ENCODE data around the gene TNK2.
"Not testable (repeated sequence)": the region's sequence is repeated elsewhere in the genome, so short reads cannot be mapped to it uniquely, and the experiment has no call there.

TNK2 gene

DNA sequence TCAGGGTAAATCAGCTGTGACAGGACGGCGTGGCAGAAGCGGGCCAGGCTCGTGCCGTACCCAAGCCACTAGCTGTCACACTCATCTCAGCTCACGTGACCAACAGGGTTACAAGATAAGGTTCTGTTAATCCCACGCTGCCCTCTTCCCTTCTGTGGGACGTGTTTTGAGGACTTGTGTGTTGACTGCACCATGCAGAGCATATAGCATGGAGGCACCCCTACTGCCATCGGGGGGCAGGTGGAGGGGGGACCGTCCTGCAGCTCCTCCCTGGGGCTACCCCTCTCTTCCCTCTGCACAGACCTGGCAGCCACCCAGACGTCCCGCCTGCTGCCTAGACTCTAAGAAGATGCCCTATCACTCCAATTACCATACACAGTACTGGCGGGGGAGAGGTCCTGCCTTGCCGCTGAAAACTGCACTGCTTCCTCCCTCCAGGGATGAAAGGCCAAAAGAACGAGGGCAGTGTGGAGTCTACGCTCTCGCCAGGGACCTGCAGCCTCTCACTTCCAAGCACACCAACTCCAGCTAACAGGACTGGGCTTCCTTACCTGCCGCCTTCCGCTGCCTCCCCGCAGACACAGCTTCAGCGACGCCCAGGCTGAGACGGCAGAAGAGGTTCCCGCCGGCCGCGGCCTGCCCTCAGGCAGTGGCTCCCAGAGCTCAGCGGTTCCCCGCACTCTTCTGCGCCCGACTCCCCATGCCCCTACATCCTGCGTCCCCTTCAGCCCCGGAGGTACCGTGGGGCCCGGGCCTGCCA lies at the start of gene TNK2:
Gene TNK2 (minus strand): TSS at position 618 of the 760 bp plus-strand sequence. CDS start 19,963 bp downstream, outside the sequence.
- DNase-seq: peak; percentile 44

- no peak for DNase-seq
Observed at GRCh38 chr3:195956577-195956976, 48.2 kb upstream of the TNK2 start.

DNA sequence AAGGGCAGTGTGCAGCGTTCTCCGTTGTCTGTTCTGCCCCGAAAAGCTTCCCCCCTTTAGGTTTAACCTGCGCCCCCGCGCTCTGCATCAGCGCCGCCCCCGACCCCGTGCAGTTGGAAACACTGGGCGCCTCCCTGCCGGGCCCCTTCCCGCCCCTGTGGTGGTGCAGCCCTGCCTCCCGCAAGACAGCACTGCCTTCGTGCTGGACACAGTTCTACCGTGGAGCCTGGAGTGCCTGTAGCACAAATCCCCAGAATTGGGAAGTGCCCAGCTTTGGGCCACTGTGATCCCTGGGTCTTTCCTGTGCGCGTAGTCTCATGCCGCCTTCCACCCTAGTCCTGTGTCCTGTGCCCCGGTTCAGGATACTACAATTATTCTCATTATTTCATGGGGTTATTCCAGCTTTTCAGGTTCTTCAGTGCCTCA lies 47.1 kb upstream of the TNK2 start:
- DNase-seq: not testable (repeated sequence)

GRCh38 chr3:195954752-195955119 lies 46.4 kb upstream of the TNK2 start:
- DNase-seq: not testable (repeated sequence)

- DNase-seq: not testable (repeated sequence)
Observed at GRCh38 chr3:195954052-195954751, 45.9 kb upstream of the TNK2 start.

GRCh38 chr3:195952590-195952989 lies 44.2 kb upstream of the TNK2 start:
- not testable (repeated sequence) for DNase-seq

DNA sequence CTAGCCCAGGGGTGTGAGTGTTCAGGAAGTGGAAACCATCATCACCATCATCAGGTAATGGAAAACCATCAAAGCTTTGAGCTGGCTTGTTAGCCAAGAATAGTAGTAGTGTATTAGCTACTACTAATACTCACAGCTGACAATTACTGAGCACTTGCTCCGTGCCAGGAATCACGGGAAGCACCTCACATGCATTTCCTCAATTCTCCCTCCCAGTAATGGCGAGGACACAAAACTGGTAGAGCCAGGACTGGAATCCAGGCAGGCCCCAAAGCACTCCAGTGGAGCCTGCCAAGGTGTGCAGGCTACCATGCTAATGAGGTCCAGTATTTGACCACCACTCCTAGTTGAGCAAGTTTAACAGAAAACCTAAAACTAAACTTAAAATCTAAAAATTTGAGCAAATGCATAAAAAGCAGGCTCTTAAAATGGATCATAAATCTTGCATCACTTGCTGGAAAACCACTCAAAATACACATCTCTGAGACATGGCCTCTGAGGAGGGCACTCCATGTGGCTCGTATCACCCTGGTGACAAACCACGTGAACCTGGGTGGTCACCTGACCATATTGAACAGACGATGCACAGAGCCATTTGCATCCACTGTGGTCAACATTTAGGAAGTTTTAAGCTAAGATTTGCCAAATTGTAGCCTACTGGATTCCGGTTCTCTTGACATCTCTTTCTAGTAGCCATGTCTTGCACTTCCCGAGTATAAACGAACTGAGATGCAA lies 43.3 kb upstream of the TNK2 start:
- not testable (repeated sequence) for DNase-seq

DNA sequence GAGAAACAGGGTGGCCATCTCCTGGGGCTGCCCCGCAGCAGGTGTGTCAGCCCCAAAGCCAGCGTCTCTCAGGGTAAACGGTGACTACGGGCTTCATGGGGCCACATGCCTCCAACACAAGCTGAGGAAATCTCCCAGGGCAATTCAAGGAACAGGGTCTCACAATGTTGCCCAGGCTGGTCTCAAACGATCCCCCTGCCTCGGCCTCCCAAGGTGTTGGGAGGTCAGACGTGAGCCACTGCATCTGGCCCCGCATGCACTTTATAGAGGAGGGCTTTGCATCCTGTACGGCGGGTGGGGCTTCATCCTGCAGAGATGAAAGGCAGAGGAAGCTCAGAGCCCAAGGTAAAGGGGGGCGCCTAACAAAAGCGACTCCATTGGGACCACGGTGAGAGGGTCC lies 42.4 kb upstream of the TNK2 start:
- DNase-seq: not testable (repeated sequence)

DNA sequence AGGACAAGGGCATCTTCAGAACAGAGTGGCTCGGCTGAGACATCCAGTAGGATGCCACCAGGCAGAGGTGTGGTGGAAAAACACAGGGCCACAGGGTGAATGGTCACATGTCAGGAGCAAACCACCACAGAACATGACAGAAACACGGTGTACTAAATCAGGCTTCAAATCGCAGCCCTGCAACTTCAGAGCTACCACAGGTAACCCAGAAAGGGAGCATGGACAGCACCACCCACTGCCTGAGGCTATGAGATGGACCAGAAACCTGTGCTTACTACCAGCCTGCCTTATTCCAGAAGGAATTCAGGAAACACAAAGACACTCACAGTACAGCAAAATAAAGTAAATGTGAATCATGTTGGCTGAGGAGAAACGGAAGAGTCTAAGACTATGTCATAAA lies 41.8 kb upstream of the TNK2 start:
- not testable (repeated sequence) for DNase-seq

- DNase-seq: not testable (repeated sequence)
Observed at GRCh38 chr3:195946910-195947699, 38.8 kb upstream of the TNK2 start.

DNA sequence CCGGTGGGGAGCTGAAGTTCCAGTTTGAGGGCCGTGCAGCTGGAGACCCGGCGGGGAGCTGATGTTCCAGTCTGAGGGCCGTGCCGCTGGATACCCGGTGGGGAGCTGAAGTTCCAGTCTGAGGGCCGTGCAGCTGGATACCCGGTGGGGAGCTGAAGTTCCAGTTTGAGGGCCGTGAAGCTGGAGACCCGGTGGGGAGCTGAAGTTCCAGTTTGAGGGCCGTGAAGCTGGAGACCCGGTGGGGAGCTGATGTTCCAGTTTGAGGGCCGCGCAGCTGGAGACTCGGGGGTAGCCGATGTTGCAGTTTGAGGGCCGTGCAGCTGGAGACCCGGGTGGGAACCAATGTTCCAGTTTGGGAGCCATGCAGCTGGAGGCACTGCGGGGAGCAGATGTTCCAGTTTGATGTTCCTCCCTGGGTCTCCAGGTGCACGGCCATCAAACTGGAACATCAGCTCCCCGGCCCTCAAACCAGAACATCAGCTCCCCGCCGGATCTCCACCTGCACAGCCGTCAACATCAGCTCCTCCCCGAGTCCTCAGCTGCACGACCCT lies 33.0 kb upstream of the TNK2 start:
- DNase-seq: not testable (repeated sequence)

- not testable (repeated sequence) for DNase-seq
Observed at GRCh38 chr3:195940806-195941205, 32.5 kb upstream of the TNK2 start.

- not testable (repeated sequence) for DNase-seq
Observed at GRCh38 chr3:195939526-195940470, 31.4 kb upstream of the TNK2 start.

DNA sequence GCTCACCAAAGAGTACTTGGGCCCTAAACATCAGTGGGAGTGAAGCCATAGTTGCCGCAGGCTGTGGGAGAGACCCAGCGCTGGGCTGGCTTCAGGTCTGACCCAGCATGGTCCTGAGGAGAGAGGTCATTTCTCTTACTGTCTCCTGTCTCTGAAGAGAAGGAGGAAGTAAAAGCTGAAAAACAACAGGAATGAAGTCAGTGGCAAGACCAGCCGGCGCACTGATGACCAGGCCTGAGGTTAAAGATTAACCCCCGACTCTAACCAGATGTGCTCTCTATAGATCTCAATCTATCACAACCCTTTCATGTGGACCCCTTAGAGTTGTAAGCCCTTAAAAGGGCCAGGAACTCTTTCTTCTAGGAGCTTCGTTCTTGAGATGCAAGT lies 24.7 kb upstream of the TNK2 start:
- not testable (repeated sequence) for DNase-seq

DNA sequence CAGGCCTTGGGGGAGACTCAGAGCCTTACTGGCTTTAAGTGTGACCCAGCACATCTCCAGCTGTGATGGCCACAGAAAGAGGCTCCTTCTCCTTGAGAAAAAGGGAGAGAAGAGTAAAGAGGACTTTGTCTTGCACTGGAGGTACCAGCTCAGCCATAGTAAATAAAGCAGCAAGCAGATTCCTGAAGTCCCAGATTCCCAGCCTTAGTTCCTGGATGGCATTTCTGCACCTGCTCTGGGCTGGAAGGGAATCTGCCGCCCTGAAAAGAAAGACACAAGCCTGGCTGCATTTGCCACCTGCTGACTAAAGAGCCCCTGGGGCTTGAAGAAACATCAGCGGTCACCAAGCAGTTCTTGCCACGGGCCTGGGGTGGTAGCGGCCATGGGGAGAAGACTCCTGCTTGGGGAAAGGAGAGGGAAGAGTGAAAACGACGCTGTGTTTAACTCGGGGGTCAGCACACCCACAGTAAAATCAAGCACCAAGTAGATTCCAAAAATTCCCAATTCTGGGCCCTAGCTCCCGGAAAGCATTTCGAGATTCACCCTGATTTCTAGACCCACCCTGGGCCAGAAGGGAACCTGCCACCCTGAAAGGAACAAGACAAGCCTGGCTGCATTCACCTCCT lies 24.2 kb upstream of the TNK2 start:
- DNase-seq: no peak

DNA sequence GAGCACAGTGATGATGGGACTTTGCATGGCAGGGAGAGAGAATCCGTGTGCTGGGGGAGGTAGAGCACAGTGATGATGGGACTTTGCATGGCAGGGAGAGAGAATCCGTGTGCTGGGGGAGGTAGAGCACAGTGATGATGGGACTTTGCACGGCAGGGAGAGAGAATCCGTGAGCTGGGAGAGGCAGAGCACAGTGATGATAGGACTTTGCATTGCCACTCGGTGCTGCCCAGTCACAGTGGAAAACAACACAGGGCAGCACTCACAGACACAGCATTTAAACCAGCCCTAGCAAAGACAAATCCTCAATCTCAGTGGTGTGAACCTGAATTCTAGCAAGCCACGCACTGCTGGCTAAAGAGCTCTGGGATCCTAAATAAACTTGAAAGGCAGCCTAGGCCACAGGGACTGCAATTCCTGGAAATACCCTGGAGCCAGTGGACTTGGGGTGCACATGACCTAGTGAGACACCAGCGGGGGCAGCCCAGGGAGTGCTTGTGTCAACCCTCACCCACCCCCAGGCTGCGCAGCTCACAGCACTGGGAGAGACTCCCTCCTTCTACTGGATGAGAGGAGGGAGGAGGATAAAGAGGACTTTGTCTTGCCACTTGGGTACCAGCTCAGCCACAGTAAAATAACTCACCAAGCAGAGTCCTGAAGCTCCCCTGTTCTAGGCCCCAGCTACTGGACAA lies 23.4 kb upstream of the TNK2 start:
- DNase-seq: no peak

DNA sequence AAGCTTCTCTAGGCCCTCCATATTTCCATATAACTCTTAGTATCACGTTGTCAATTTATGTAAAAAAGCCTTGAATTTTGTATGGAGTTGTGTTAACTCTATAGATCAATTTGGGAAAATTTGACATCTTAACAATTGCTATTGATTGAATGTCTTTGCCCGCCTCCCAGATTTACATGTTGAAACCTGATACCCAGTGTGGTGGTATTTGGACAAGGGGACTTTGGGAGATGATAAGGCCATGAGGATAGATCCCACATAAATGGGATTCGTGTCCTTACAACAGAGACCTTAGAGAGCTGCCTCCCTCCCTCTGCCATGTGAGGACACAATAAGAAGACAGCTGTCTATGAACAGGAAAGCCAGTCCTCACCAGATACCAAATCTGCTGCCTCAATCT lies 21.1 kb upstream of the TNK2 start:
- no peak for DNase-seq

DNA sequence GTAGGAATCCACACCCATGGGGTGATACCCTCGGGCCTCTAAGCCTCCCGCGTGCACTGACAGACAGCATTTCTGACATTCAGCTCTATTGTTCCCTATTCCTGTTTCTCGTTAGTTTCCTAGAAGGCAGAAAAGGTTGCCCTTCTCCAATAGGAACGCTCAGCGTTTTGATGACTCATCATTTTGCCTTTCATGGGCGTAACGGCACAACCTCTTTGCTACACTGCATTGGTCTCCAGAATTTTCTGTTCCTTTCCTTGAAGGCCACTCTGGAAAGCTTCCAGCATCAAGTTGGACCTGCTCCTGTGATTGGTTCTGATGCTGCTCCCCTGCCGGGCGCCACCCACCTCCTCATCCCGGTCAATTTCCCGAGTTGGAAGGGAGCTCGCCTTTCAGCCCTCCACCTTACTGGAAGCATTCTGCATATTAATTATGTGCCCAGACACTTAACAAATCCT lies 13.0 kb upstream of the TNK2 start:
- DNase-seq: no peak

DNA sequence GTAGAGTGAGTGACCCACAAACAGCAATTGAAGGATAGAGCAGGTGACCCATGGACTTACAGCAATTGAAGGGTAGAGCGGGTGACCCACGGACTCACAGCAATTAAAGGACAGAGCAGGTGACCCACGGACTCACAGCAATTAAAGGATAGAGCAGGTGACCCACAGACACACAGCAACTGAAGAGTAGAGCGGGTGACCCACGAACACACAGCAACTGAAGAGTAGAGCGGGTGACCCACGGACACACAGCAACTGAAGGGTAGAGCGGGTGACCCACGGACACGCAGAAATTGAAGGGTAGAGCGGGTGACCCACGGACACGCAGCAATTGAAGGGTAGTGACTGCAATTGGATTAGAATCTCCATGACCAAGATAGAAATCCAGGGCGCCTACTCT lies 9.8 kb upstream of the TNK2 start:
- DNase-seq: no peak

DNA sequence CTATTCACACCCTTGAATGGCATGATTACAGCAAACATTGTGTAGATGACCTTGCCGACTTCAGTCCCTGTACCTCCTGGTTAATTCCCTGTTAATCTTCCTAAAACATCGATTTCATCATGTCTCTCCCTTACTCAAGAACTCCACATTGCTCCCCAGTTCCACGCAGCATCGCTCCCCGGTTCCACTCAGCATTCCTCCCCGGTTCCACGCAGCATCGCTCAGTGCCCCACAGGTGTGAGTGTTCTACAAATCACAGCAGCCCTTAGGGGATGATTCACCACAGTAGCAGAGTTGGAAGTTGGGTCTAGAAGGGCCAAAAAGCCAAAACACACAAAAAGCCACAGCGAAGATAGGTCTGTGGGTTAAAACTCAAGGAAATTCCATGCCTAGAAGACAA lies 8.6 kb upstream of the TNK2 start:
- no peak for DNase-seq

Measured in NCI-H1694 treated with DMSO at 0.1 percent for 48 hours (cell line).